DMS53 treated with DMSO at 0.1 percent for 48 hours (cell line): ENCODE data around the gene CYTH1.

ENCODE experiments used
- DNase-seq: peaks from one replicate; lab custom pipeline; 2025; ENCODE audit not compliant: unreplicated experiment; lab: John Stamatoyannopoulos, UW

Gene CYTH1

GRCh38 chr17:78737332-78737731, 44.7 kb downstream of the CYTH1 start:
- peak; percentile 40 for DNase-seq

DNA sequence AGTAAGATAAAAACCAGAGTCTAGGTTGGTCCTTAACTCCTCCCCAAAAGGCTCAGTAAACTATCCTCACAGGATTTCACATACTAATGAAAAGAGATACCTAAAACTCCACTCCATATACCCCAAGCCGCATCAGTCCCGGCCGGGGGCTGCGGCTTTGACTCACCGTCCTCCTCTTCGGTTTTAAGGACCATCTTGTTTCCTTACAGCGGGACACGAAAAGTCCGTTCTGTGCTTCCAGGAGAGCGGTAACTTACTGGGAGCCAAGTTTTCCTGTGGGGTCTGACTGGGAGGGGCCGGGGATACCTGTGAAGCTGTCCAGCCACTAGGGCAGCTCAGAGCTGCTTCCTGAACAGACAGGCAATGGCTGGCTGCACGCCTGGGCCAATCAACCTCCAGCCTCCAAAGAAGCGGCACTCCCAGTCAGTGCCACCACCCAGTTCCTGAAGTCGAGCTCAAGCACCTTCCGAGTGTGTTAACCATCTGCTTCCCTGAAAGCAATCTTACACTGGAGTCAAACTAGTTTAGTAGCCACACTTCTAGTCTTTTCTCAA, 45.5 kb downstream of the CYTH1 start:
- peak; percentile 73 for DNase-seq

- DNase-seq = peak; percentile 70
Observed at GRCh38 chr17:78735832-78736525, 46.1 kb downstream of the CYTH1 start.

- DNase-seq = no peak
Observed at GRCh38 chr17:78734793-78735641, 47.1 kb downstream of the CYTH1 start.

DNA sequence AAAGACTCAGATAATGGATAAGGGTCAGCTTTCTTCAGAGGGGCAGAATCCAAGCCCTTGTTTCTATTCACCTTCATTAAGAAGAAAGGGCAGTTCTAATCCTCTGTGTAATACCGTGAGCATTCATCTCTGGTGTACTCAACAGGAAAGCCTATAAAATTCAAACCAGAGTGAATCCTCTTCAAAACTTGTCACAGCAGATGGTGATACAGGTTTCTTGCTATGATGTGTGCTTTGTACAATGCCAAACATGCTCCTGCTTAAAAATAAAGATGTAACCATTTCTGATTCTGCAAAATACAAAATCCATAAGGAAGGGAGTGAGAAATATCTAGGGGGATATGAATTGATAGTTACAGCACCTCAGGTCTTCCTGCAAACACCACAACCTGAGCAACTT, 49.7 kb downstream of the CYTH1 start:
- no peak for DNase-seq

DNA sequence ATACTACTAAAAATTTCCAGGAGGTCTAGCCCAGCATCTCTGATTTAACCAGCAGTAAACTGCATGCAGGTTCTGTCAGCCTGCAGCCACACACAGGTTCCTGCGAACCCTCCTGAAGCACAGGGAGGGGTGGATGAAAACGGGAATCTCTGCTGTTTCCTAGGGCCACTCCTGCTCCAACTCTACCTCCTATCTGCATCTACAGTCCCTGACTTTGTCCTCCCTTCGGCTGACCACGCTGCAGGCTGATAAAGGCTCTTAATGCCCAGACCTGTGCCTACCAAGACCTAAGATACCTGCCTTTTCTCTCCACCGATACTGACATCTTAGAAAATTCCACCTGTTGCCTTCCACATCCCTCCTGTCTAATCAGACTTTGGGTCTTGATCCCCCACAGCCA, 50.2 kb downstream of the CYTH1 start:
- DNase-seq = no peak

DNA sequence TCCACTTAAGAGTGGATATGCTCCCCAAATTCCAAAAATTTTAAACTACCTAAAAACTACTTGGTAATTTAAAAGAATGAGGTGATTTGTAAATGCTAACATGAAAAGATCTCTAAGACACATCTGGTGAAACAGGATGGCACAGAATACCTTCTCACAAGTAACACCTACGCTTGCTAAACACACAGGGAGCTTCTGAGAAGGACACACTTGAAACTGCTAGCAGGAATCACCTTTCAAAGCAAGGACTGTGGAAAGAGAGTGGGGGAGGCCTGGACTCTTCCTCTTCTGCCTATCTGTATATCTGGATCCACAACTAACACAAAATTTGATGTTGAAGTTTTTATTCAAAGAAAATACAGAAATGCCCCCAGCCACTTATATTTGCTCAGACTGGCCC, 52.4 kb downstream of the CYTH1 start:
- DNase-seq = no peak

DNA sequence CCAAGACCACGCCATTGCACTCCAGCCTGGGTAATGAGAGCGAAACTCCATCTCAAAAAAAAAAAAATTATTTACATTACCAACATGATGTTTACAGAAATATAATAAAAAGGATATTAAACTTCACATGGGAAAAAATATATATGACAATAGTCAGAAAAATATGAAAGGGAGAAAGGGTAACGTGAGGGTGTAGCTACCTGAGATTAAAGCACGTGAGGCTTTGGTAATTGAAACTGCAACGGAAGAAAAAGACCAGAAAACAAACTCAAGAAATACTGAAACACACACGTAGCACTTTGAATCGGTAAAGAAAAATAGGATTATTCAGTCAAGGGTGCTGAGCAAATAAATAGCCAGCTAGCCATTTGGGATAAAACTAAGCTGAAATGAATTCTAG, 53.6 kb downstream of the CYTH1 start:
- DNase-seq = no peak

DNA sequence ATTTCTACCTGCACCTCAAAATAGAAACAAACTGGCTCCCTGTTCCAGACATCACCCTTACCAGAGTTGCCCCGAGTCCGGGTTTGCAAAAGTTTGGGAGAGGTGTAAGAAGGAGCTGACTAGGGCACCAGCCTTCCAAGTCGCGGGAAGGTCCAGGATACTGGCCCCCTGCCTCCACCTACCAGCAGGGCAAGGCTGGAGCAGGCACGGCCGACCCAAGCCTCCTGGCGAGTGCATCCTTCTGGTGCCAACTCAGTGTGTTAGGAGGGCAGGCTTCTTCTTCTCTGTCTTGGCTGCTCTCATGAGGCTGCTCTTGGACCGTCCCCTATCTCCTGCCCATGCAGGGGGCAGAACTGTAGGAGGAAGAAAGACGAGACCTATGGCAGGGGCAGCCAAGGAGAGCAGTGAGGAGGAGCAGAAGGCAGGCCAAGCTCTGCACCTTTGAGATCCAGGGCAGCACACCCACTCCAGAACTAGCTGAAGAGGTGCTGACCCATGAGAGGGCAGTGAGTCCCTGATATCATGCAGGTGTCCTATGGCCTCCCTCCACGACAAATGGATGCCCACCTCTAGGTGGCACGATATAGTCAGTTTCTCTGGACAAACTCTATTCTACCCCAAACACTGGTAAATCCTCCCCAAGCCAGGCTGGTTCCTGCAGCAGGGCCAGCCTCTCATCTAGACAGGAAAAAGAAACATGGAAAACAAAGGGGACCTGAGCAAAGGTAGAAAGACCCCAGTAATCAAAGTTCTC, 54.4 kb downstream of the CYTH1 start:
- DNase-seq = no peak

DNA sequence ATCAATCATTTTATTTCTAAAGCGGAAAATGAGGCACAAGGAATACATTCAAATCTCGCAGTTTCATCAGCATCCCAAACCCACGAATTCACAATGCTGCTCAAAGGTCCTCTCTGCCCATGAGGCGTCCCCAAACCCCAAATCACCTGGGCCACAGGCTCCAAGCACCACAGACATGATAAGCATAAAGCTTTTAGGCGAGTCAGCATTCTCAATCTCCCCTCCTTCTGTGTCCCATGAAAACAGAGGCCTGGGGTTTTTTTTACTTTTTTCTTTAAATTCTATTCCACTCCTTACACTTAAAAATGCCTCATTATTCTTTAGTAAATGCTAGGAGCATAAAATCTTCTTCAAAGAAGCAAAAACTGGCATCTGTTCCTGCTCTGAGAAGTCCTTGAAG, 55.0 kb downstream of the CYTH1 start:
- no peak for DNase-seq

GRCh38 chr17:78726513-78726912, 55.6 kb downstream of the CYTH1 start:
- no peak for DNase-seq

GRCh38 chr17:78725448-78726021, 56.5 kb downstream of the CYTH1 start:
- no peak for DNase-seq

- no peak for DNase-seq
Observed at GRCh38 chr17:78724999-78725398, 57.1 kb downstream of the CYTH1 start.

GRCh38 chr17:78724544-78724943, 57.5 kb downstream of the CYTH1 start:
- DNase-seq = no peak

GRCh38 chr17:78723957-78724356, 58.1 kb downstream of the CYTH1 start:
- DNase-seq = no peak

DNA sequence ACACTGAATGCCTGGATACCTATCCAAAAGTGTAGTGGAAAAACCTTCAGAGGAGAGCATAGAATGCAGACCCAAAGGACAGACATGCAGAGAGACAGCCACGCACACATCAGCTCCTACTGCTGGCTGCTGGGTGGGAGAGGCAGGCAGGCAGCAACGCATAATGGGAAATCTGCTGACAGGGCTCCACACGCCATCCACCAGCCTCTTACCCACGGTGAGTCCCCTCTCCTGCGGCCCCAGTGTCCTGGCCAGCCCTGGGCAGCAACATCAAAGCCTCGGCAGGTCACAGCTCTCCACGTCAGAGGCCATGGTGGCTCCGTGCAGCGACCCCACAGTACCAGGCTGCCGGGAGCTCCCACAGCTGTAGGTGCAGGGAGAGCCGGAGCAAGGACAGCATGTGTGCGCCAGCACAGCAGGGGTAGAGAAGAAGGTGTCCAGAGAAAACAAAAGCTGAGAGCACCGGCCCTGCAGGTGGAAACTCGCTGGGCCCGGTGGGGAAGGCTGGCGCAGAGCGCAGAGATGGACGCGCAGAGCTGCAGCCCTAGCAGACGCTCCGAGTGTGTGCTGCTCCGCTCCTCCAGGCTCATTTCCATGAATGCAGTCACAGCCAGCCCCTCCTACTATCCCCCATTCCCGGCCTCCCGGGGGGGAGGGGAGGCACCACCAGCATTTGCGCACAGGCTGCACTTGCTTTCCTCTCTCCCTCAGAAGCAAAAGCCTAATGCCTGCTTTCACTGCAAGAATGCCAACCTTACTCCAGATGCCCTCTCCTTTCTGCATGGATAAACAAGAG, 58.9 kb downstream of the CYTH1 start:
- no peak for DNase-seq

DNA sequence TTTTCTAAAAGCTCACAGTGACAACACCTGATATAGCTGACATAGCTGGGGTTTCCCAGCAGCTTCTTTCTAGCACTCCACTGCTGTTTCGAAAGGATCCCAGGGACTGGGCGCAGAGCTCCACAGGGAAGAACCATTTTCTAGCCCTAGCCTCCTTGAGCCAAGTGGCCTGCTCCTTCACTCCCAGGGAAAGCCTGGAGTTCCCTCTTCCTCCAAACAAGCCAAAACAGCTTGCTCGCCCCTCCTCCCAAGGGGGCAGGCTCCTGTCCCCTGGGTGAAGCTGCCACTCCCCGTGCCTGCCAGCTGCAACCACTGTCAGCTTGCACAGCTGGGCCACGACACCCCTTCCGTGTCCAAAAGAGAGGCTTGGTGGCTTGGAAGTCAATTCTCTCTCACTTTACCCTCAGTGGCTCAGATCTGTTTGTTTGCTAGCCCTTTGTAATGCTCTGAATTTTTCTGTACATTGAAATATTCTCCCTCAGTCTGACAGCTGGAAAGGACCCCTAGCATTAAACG, 59.8 kb downstream of the CYTH1 start:
- no peak for DNase-seq

DNA sequence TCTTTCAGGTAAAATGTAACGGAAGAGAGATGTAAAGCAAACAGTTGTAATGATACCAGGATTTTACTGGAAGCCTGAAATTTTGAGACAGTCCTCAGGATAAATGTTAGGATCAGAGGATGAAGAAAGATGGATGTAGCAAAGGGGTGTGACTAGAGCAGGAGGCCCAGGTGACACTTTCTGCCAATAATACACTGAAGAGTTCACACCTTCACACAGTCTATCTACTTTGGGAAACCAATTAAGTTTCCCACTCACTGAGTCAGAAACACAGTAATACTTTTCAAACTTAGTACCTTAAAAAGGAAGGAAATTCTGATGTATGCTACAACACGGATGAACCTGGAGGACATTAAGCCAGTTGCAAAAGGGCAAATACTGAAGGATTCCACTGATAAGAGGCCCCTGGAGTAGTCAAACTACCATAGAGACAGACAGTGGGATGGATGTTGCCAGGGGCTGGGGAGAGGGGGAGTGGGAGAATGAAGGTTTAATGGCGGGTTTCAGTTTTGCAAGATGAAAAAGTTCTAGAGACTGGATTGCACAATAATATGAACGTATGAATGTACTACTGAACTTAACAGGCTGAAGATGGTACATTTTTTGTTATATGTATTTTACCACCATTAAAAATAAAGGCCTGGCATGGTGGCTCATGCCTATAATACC, 62.3 kb downstream of the CYTH1 start:
- no peak for DNase-seq

GRCh38 chr17:78718575-78719208, 63.4 kb downstream of the CYTH1 start:
- DNase-seq = no peak
